HT1080 (cell line): ENCODE measurements around the gene LIN7B. TPM values are rescaled to one million over a fixed set of nuclear protein-coding genes. Genes with fewer than 3 reads are reported as not detected.
A peak's percentile ranks its signal among the peaks of the same experiment; 100 is the strongest.

Source experiments
- DNase-seq: peaks from one replicate; pipeline ENCODE4 v3.0.0-alpha.2; 2015; ENCODE audit warnings: low read depth
- polyA plus RNA-seq, 2 experiments: library from polyadenylated mRNA; depleted of rRNA; stranded (reverse); fragments of >200 nt; gene quantifications; 2 replicates each; pipeline ENCODE4 v1.2.3, GENCODE V29; 2015
- total RNA-seq: library from RNA; depleted of rRNA; stranded (reverse); fragments of >200 nt; shearing (Covaris generic); gene quantifications from 2 replicates; pipeline ENCODE4 v1.2.3, GENCODE V29; 2014; rRNA removed

The LIN7B gene, protein sequence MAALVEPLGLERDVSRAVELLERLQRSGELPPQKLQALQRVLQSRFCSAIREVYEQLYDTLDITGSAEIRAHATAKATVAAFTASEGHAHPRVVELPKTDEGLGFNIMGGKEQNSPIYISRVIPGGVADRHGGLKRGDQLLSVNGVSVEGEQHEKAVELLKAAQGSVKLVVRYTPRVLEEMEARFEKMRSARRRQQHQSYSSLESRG
- total RNA-seq, result 2.6 and 3.2 TPM in 2 replicates
- 3.9 and 5.2 TPM in 2 replicates for polyA plus RNA-seq (2015; cell fraction: cytosol; rRNA removed)
- 3.6 and 4.3 TPM in 2 replicates for polyA plus RNA-seq (2015; cell fraction: nucleus; rRNA removed)

GRCh38 chr19:49113762-49114629, at the start of gene LIN7B:
TSS of gene LIN7B (plus strand) at chr19:49114370. CDS start at chr19:49114405, 35 bp downstream.
- peak; percentile 70 for DNase-seq

GRCh38 chr19:49064768-49065611, 49.2 kb upstream of the LIN7B start, which contains the start of gene NTF4:
TSS of gene NTF4 (minus strand) at chr19:49064818. CDS start at chr19:49061997, 2,821 bp downstream.
- DNase-seq, result no peak

GRCh38 chr19:49065905-49066512, 48.2 kb upstream of the LIN7B start:
- DNase-seq, result no peak

- no peak for DNase-seq
These were observed 46.6 kb upstream of the LIN7B start for GRCh38 chr19:49067554-49067953.

DNA sequence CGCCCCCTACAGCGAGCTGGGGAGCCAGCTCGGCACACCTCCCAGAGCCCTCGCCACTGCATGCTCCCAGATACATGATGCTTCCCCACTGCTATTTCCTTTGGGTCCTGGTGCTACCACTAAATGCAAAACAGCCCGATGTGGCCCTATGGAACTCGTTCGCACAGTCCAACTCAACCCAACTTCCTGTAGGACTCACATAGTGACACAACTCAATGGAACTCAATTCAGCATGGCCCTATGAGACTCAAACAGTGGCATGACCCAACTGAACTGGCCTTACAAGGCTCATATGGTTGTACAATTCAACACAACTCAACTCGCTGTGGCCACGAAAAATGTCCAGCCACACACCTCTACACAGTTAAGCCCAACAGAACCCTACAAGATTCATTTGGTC, 45.1 kb upstream of the LIN7B start:
- no peak for DNase-seq

- DNase-seq, result no peak
These were observed 43.8 kb upstream of the LIN7B start for GRCh38 chr19:49070416-49070815.

DNA sequence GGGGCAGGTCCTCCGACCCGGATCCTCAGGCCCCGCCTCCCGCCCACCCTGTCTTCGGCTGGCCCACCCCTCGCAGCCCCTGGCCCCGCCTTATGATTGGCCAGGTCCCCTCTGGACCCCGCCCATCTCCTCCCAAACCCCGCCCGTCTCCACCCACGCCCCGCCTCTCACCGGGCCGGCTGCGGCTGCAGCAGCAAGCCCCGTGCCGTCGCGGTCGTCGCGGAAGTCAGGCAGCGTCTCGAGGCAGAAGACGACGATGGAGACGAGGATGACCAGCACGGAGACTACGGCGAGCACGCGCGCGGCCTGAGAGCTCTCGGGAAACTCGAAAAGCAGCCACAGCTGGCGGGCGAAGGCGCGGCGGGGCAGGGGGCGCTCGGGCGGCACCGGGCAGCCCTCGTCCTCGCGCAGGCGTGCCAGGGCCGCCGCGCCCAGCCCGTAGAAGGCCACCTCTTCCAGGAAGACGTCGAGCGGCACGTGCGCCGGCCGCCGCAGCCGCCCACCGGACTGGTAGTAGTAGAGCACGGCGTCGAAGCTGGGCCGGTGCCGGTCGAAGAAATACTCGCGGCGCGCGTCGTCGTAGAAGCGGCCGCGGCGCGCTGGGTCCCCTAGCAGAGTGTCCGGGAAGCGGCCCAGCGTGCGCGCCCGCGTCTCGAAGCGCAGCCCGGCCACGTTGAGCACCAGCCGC, 42.2 kb upstream of the LIN7B start:
- DNase-seq, result no peak

DNA sequence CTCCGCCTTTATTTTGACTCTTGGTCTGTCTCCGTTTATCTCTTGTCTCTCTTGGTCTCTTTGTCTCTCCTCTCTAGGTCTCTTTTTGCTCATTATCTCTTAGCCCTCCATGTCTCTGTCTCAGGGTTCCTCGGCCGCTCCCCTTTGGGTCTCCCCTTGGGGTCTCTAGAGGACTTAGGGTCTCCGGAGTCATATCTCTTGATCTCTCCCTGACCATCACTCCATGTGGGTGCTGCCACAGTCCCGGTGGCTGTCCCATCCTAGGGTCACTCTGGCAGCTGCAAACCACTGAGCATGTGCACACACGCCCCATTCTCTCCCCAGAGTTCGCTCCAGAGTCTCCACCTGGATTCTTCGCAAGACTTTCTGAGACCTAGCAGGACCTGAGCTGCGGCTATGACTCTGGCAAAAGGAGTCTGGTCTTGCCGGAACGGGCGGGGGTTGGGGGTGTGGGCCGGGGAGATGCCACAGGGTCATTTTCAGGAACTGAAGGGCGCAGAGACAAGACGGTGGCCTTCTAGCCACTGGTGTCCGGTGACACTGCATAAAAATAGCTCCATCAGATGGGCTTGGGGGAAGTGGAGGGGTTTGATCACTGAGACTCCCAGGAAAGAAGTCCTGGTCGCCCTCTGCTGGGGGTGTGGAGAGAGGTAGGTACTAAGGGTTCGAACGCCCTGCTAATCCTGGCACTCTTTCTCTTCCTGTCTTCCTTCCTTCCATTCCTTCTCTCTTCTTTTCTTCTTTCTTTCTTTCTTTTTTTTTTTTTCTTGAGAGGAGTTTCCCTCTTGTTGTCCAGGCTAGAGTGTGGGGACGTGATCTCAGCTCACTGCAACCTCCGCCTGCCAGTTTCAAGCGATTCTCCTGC, 40.4 kb upstream of the LIN7B start:
- DNase-seq, result peak; percentile 26

- DNase-seq, result peak; percentile 51
These were observed 39.3 kb upstream of the LIN7B start for GRCh38 chr19:49074869-49075268.

- DNase-seq, result no peak
These were observed 33.8 kb upstream of the LIN7B start for GRCh38 chr19:49080392-49080791.

- DNase-seq, result no peak
These were observed 32.9 kb upstream of the LIN7B start for GRCh38 chr19:49081273-49081672.

- no peak for DNase-seq
These were observed 29.8 kb upstream of the LIN7B start for GRCh38 chr19:49084206-49085019.

DNA sequence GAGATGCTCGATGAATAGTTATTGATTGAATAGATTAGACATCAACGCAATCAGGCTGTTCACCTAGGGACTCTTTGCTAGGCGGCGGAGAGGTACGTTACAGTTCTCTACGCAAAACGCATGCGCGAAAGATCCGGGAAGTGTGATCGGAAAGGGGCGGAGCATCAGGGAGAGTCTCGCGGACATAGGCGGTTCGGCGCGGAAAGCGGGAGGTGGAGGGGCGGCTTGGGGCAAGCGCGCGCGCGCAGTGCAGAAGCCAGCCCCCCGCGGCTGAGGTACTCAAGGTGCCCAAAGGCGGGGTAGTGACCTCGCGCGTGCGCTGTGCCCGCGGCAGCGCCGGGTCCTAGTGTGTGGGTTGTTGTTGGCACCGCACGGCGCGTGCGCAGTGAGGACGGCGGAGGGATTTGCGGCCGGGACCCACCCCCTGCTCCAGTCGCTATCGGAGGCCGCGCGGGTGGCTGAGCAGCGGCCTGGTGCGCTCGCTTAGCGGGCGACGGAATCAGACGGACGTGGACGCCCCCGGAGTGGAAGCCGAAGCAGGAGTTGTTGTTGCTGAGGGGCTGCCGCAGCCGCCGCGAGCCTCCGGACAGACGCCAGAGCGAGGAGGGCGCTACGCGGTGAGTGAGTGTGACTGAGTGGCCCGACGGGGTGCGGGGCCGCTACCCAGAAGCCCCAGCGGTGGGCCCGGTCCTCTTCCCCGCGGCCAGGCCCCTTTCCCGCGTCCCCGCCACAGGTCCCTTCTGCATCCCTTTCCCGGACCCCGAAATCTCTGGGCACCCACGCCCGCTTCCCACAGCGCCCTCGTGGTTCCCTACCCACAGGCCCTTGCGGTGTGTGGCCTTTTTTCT, 28.9 kb upstream of the LIN7B start, which contains the start of gene SNRNP70:
Gene SNRNP70 (plus strand): TSS at position 432 of the 848 bp plus-strand sequence. CDS start 964 bp downstream, outside the sequence.
- DNase-seq, result peak; percentile 99

DNA sequence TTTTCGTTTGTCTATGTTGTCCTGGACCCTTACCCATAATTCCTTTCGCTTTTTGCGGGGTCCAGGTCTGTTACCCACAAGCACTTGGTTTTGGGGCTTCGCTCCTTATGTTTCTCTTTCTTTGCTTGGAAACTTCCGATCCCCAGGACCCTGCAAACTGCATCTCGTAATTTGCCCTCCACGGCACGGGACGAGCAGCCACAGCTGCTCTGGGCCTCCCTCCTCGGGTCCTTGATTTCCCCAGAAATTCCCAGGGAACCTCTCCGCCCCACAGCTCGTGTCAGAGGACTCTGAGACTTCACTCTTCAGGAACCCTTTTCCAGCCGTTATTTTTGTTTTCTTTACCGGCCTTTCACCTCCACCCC, 28.3 kb upstream of the LIN7B start:
- DNase-seq, result no peak

GRCh38 chr19:49086296-49086695, 27.9 kb upstream of the LIN7B start:
- DNase-seq, result no peak

GRCh38 chr19:49091391-49092038, 22.7 kb upstream of the LIN7B start:
- DNase-seq, result no peak

DNA sequence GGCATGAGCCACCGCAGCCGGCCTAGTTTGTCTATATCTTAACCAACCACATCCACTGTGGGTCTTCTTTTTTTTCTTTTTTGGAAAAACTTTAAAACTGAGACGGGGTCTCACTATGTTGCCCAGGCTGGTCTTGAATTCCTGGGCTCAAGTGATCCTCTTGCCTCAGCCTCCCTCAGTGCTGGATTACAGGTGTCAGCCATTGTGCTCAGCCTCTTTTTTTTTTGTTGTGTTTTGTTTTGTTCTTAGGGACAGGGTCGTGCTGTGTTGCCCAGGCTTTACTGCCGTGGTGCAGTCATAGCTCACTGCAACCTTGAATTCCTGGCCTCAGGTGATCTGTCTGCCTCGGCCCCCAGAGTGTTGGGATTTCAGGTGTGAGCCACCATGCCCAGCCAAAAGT, 21.5 kb upstream of the LIN7B start:
- DNase-seq, result no peak
